H1 (cell line): ENCODE measurements around the gene BEX3. TPM values are rescaled to one million over a fixed set of nuclear protein-coding genes. Genes with fewer than 3 reads are reported as not detected.

Source experiments
- CTCF ChIA-PET: fragments of 300-600 bp; sonication (Branson Sonifier 250); formaldehyde crosslinking; loops from one replicate; lab custom pipeline; 2021; ENCODE audit not compliant: partially characterized antibody; lab: Charles Lee
- POLR2A ChIA-PET: fragments of 300-600 bp; sonication (Branson Sonifier 250); formaldehyde crosslinking; loops from one replicate; lab custom pipeline; 2021; ENCODE audit warnings: inconsistent platforms; ENCODE audit not compliant: partially characterized antibody; lab: Charles Lee
- DNase-seq, 2 experiments: peaks; one replicate each; pipeline versions ENCODE4 v3.0.0 to v3.0.0-alpha.2; 2010 to 2022; ENCODE audit warnings: low spot score in 2 of 2, low read depth in 1 of 2, mixed read lengths in 1 of 2
- FAIRE-seq: peaks from 2 replicates; lab custom pipeline; 2011; peaks lifted over from hg19 to GRCh38; lab: Jason Lieb, UNC
- H2AFZ ChIP-seq: 2 replicates; pipeline ENCODE4 v1.8.1; 2012; ENCODE audit warnings: low read length, inconsistent platforms
- H2AK5ac ChIP-seq: 2 replicates; pipeline ENCODE4 v1.6.1; 2013; ENCODE audit warnings: low read depth, low read length
- H2BK120ac ChIP-seq: replicated peaks from 2 replicates; pipeline ENCODE3; 2013; ENCODE audit warnings: low read depth, low read length, inconsistent platforms
- H2BK12ac ChIP-seq: 2 replicates; pipeline ENCODE4 v1.6.1; 2013; ENCODE audit warnings: low read depth, low read length
- H2BK15ac ChIP-seq: 2 replicates; pipeline ENCODE4 v1.6.1; 2013; ENCODE audit warnings: low read length
- H2BK20ac ChIP-seq: 2 replicates; pipeline ENCODE4 v1.6.1; 2013; ENCODE audit warnings: low read length
- H2BK5ac ChIP-seq: 2 replicates; pipeline ENCODE4 v1.6.1; 2013; ENCODE audit warnings: low read depth, low read length
- H3K14ac ChIP-seq: 2 replicates; pipeline ENCODE4 v1.6.1; 2013; ENCODE audit warnings: inconsistent platforms; ENCODE audit not compliant: insufficient read length
- H3K18ac ChIP-seq: 2 replicates; pipeline ENCODE4 v1.6.1; 2013; ENCODE audit warnings: low read length; ENCODE audit errors: extremely low read depth
- H3K23ac ChIP-seq: 2 replicates; pipeline ENCODE4 v1.6.1; 2013; ENCODE audit warnings: inconsistent platforms; ENCODE audit not compliant: insufficient read length
- H3K23me2 ChIP-seq: 2 replicates; pipeline ENCODE4 v1.6.1; 2013; ENCODE audit warnings: low read depth, low read length
- H3K27ac ChIP-seq: 2 replicates; pipeline ENCODE4 v1.6.1; 2011; ENCODE audit warnings: low read depth, low read length, inconsistent platforms
- H3K27me3 ChIP-seq, 4 experiments: replicated peaks in 1 of 4; 1 replicate in 1 of 4; 2 replicates in 3 of 4; pipeline versions ENCODE4 v1.6.1 to v1.8.1; 2011 to 2013; ENCODE audit warnings: low read length in 3 of 4, mild to moderate bottlenecking in 3 of 4, inconsistent platforms in 2 of 4, mixed read lengths in 2 of 4, moderate library complexity in 1 of 4; ENCODE audit not compliant: control insufficient read depth in 3 of 4, insufficient read depth in 3 of 4; ENCODE audit errors: extremely low read depth in 1 of 4
- H3K36me3 ChIP-seq, 4 experiments: 2 replicates each; pipeline versions ENCODE4 v1.6.1 to v1.8.1; 2011 to 2013; ENCODE audit warnings: mild to moderate bottlenecking in 4 of 4, low read length in 3 of 4, moderate library complexity in 2 of 4, control low read depth in 1 of 4, inconsistent platforms in 1 of 4; ENCODE audit not compliant: insufficient read depth in 4 of 4, control insufficient read depth in 2 of 4
- H3K4ac ChIP-seq: replicated peaks from 2 replicates; pipeline ENCODE3; 2013; ENCODE audit warnings: low read length, low read depth, mixed read lengths, inconsistent platforms; ENCODE audit not compliant: insufficient read length
- H3K4me1 ChIP-seq, 4 experiments: replicated peaks in 1 of 4; 1 replicate in 1 of 4; 2 replicates in 3 of 4; pipeline versions ENCODE4 v1.6.1 to v1.8.1; 2011 to 2013; ENCODE audit warnings: low read length in 3 of 4, inconsistent platforms in 2 of 4, mixed read lengths in 1 of 4; ENCODE audit not compliant: insufficient read depth in 4 of 4, control insufficient read depth in 3 of 4
- H3K4me2 ChIP-seq, 2 experiments: 2 replicates each; pipeline versions ENCODE4 v1.6.1 to v1.8.1; 2011 to 2013; ENCODE audit warnings: low read depth in 2 of 2, low read length in 2 of 2, control low read depth in 1 of 2, inconsistent platforms in 1 of 2, mild to moderate bottlenecking in 1 of 2; ENCODE audit not compliant: insufficient read depth in 1 of 2
- H3K4me3 ChIP-seq, 4 experiments: fragments of 200-600, 300-600 bp in 1 of 4; sonication (generic), shearing (Covaris generic), sonication (Bioruptor Twin) in 1 of 4; 2 replicates each; pipeline versions ENCODE4 v1.5.1 to v1.8.1; 2011 to 2016; ENCODE audit warnings: low read length in 4 of 4, low read depth in 3 of 4, control low read depth in 2 of 4, inconsistent platforms in 2 of 4, mild to moderate bottlenecking in 2 of 4, mixed read lengths in 1 of 4, moderate library complexity in 1 of 4; ENCODE audit not compliant: insufficient read depth in 2 of 4; ENCODE audit errors: extremely low read depth in 1 of 4
- H3K56ac ChIP-seq: replicated peaks from 2 replicates; pipeline ENCODE3; 2013; ENCODE audit warnings: low read depth, mild to moderate bottlenecking, mixed read lengths, low read length, inconsistent platforms; ENCODE audit not compliant: insufficient read length
- H3K79me1 ChIP-seq: 2 replicates; pipeline ENCODE4 v1.6.1; 2013; ENCODE audit warnings: low read depth, low read length, control low read depth
- H3K79me2 ChIP-seq, 2 experiments: 2 replicates each; pipeline versions ENCODE4 v1.6.1 to v1.8.1; 2012 to 2013; ENCODE audit warnings: low read length in 2 of 2, mild to moderate bottlenecking in 2 of 2, inconsistent platforms in 1 of 2; ENCODE audit not compliant: insufficient read depth in 2 of 2, control insufficient read depth in 1 of 2
- H3K9ac ChIP-seq, 4 experiments: replicated peaks in 1 of 4; 1 replicate in 1 of 4; 2 replicates in 3 of 4; pipeline versions ENCODE4 v1.6.1 to v1.8.1; 2011 to 2013; ENCODE audit warnings: low read depth in 3 of 4, low read length in 3 of 4, control low read depth in 2 of 4, mild to moderate bottlenecking in 2 of 4, moderate library complexity in 2 of 4, inconsistent platforms in 1 of 4; ENCODE audit errors: extremely low read depth in 1 of 4
- H3K9me3 ChIP-seq, 2 experiments: 2 replicates each; pipeline versions ENCODE4 v1.6.1 to v1.8.1; 2012 to 2013; ENCODE audit warnings: mild to moderate bottlenecking in 2 of 2, moderate library complexity in 2 of 2, control low read depth in 1 of 2, inconsistent platforms in 1 of 2, low read depth in 1 of 2, low read length in 1 of 2, mixed read lengths in 1 of 2; ENCODE audit not compliant: insufficient read depth in 2 of 2
- H4K20me1 ChIP-seq, 2 experiments: replicated peaks in 1 of 2; 2 replicates each; pipeline versions ENCODE3 to v1.8.1; 2011 to 2013; ENCODE audit warnings: inconsistent platforms in 2 of 2, low read length in 2 of 2, mild to moderate bottlenecking in 1 of 2; ENCODE audit not compliant: insufficient read depth in 2 of 2, control insufficient read depth in 1 of 2
- H4K5ac ChIP-seq: 2 replicates; pipeline ENCODE4 v1.6.1; 2013; ENCODE audit warnings: low read length, low read depth, mixed read lengths, inconsistent platforms; ENCODE audit not compliant: insufficient read length
- H4K8ac ChIP-seq: 2 replicates; pipeline ENCODE4 v1.8.0; 2013; ENCODE audit warnings: mild to moderate bottlenecking, moderate library complexity, low read length, inconsistent platforms; ENCODE audit not compliant: insufficient read depth; ENCODE audit errors: extremely low read depth
- H4K91ac ChIP-seq: replicated peaks from 2 replicates; pipeline ENCODE3; 2013; ENCODE audit warnings: low read length, mixed read lengths, inconsistent platforms; ENCODE audit not compliant: insufficient read length
- CTCF ChIP-seq, 3 experiments: IDR thresholded peaks; 1 replicate in 2 of 3; 2 replicates in 1 of 3; pipeline versions ENCODE4 v1.5.1 to v1.6.1; 2011; ENCODE audit warnings: low read length in 3 of 3, mild to moderate bottlenecking in 3 of 3, inconsistent platforms in 2 of 3, low read depth in 1 of 3, moderate library complexity in 1 of 3; ENCODE audit not compliant: insufficient read depth in 1 of 3; ENCODE audit errors: control extremely low read depth in 1 of 3
- EP300 ChIP-seq, 2 experiments: IDR thresholded peaks; 1 replicate in 1 of 2; 2 replicates in 1 of 2; pipeline ENCODE4 v1.6.1; 2011 to 2012; ENCODE audit warnings: low read depth in 2 of 2, low read length in 2 of 2, mild to moderate bottlenecking in 2 of 2, borderline replicate concordance in 1 of 2, inconsistent platforms in 1 of 2, moderate library complexity in 1 of 2
- JUND ChIP-seq: IDR thresholded peaks from 2 replicates; pipeline ENCODE4 v1.6.1; 2011; ENCODE audit warnings: mild to moderate bottlenecking, improper control_type of control experiment, low read length
- RFX5 ChIP-seq: IDR thresholded peaks from 2 replicates; pipeline ENCODE4 v1.6.1; 2011; ENCODE audit warnings: low read depth, low read length, improper control_type of control experiment, borderline replicate concordance
- RNF2 ChIP-seq: fragments of 200-900, 300-1000 bp; sonication (generic); IDR thresholded peaks from 2 replicates; pipeline ENCODE4 v1.7.1; 2016; ENCODE audit warnings: borderline replicate concordance, low read depth, mild to moderate bottlenecking, antibody characterized with exemption, low read length; ENCODE audit not compliant: poor library complexity, severe bottlenecking; ENCODE audit errors: missing control alignments
- SAP30 ChIP-seq: fragments of 300-600 bp; sonication (generic); IDR thresholded peaks from 2 replicates; pipeline ENCODE4 v1.7.1; 2012; ENCODE audit warnings: low read length, moderate library complexity, mild to moderate bottlenecking, inconsistent platforms; ENCODE audit not compliant: insufficient read depth, insufficient replicate concordance
- SP1 ChIP-seq: IDR thresholded peaks from 2 replicates; pipeline ENCODE4 v1.6.1; 2011; ENCODE audit warnings: low read depth, low read length
- TAF7 ChIP-seq: optimal IDR thresholded peaks from 2 replicates; pipeline ENCODE3; 2011; ENCODE audit warnings: low read depth, mild to moderate bottlenecking, inconsistent platforms, low read length, moderate library complexity, borderline replicate concordance
- TEAD4 ChIP-seq: IDR thresholded peaks from 2 replicates; pipeline ENCODE4 v1.6.1; 2012; ENCODE audit warnings: low read depth, low read length, inconsistent platforms, mixed read lengths
- WGBS, 2 experiments: shearing (Covaris generic) in 1 of 2; methylation state at CpG; one replicate each; pipeline versions ENCODE4 v1.1.6 to v1.1.7; 2013 to 2015; ENCODE audit warnings: low lambda C conversion rate in 2 of 2, mixed read lengths in 2 of 2, inconsistent platforms in 1 of 2, low coverage in 1 of 2, missing lambda C conversion rate in 1 of 2; ENCODE audit not compliant: insufficient replicate concordance in 2 of 2, insufficient coverage in 1 of 2, insufficient read length in 1 of 2; ENCODE audit errors: extremely low coverage in 1 of 2, missing lambda C conversion rate in 1 of 2; 5-methylcytosine and 5-hydroxymethylcytosine counted together
- polyA plus RNA-seq, 7 experiments: library from polyadenylated mRNA; depleted of rRNA in 3 of 7; stranded (reverse) in 5 of 7; unstranded in 2 of 7; fragments of >200 nt in 5 of 7; fragments of 200-250 nt in 2 of 7; gene quantifications; 1 replicate in 5 of 7; 2 replicates in 1 of 7; 4 replicates in 1 of 7; pipeline versions ENCODE4 v1.2.1 to v1.2.3, GENCODE V29; 2011 to 2013; ENCODE audit warnings: missing spikeins in 2 of 7, mixed read lengths in 2 of 7
- total RNA-seq: library from RNA; stranded (reverse); fragmentation: NEBNext Ultra II Directional; extraction: Animal tissue kit (Norgen Biotek cat#: 25700); gene quantifications from 2 replicates; pipeline ENCODE4 v1.2.1, GENCODE V29; 2021

The BEX3 gene
- total and polyA plus RNA-seq, 2 of the 8 experiments (the other 6 are each of a cell fraction or from before 2014, with no cell fraction given): 330 to 366 TPM

- peaks cover 0 to 15% (median 3%) of the 10 kb centered on the region in 4 experiments; a peak in 3 of 7 replicates for H3K27me3 ChIP-seq
- H3K18ac ChIP-seq: no peak overlapping the region
- H2BK20ac ChIP-seq: no peak overlapping the region
- H3K23me2 ChIP-seq: no peaks in the 10 kb centered on the region
- no peak overlapping the region for H3K4me3 ChIP-seq
- H3K4ac ChIP-seq: no peak overlapping the region
- H3K23ac ChIP-seq: no peak overlapping the region
- no peak for DNase-seq
- no peaks in the 10 kb centered on the region for H3K36me3 ChIP-seq
- H4K91ac ChIP-seq: no peak overlapping the region
- no peak overlapping the region for H4K8ac ChIP-seq
- WGBS, 2 experiments: 82% methylated on average over 1 of the region's 1 CpG; no CpG with 5 or more reads in 1 of the 2 experiments
- no peak overlapping the region for H3K14ac ChIP-seq
- CTCF ChIA-PET: interaction anchor here (1.1 to 1.5 kb wide), 3 partner anchors 15 to 449 kb away, joined by 3 to 6 read pairs (median 3); no protein-coding TSS in a partner anchor
- H2BK5ac ChIP-seq: no peak overlapping the region
- no peak overlapping the region for H2AFZ ChIP-seq
- no peak overlapping the region for H2AK5ac ChIP-seq
- H3K79me2 ChIP-seq: no peaks in the 10 kb centered on the region; a peak in 2 of 4 replicates
- no peaks in the 10 kb centered on the region for H3K9me3 ChIP-seq
- H4K20me1 ChIP-seq: no peaks in the 10 kb centered on the region
- no peak overlapping the region for H2BK120ac ChIP-seq
- POLR2A ChIA-PET: interaction anchor here (1.5 kb wide), 1 partner anchor 23 kb away, joined by 4 read pairs; no protein-coding TSS in a partner anchor
- H2BK12ac ChIP-seq: no peak overlapping the region
- H3K4me1 ChIP-seq: no peaks in the 10 kb centered on the region
- no peak for FAIRE-seq
- H3K56ac ChIP-seq: no peak overlapping the region
- H3K9ac ChIP-seq: no peak overlapping the region
- no peak overlapping the region for H3K4me2 ChIP-seq
- H3K27ac ChIP-seq: no peak overlapping the region
- no peaks in the 10 kb centered on the region for H3K79me1 ChIP-seq
- no peak overlapping the region for H4K5ac ChIP-seq
- no peak overlapping the region for H2BK15ac ChIP-seq
- TF ChIP-seq TAF7 (no peak), RNF2 (no peak), JUND (no peak), RFX5 (no peak), TEAD4 (no peak), SAP30 (no peak), SP1 (no peak), CTCF (IDR thresholded peaks at IDR 0.05; ENCODE audit: control extremely low read depth in 1 of 3, insufficient read depth in 1 of 3, low read depth in 1 of 3, low read length in 3 of 3) (no peak), EP300 (IDR thresholded peaks at IDR 0.05; ENCODE audit: borderline replicate concordance in 1 of 2, low read depth in 2 of 2, low read length in 2 of 2) (no peak)
Measured at GRCh38 chrX:103400931-103401330, 24.6 kb downstream of the BEX3 start.
